DOHH2 (cell line): Measurements from ENCODE around the gene LAMC1.

Source experiments
- H3F3A ChIP-seq: fragments of 200-600 bp; sonication (generic), shearing (Covaris generic); 2 replicates; pipeline ENCODE4 v1.6.0; 2016; ENCODE audit warnings: antibody characterized with exemption, mild to moderate bottlenecking; ENCODE audit not compliant: control insufficient read depth, insufficient read depth
- H3K27ac ChIP-seq: fragments of 200-600 bp; sonication (generic); 2 replicates; pipeline ENCODE4 v1.5.1; 2014; ENCODE audit warnings: low read depth, mild to moderate bottlenecking, low read length, moderate library complexity
- H3K27me3 ChIP-seq: fragments of 200-600 bp; sonication (generic); 2 replicates; pipeline ENCODE4 v1.6.1; 2014; ENCODE audit warnings: mild to moderate bottlenecking, low read length, mixed read lengths; ENCODE audit not compliant: control insufficient read depth
- H3K36me3 ChIP-seq: fragments of 200-600 bp; sonication (generic); 2 replicates; pipeline ENCODE4 v1.6.1; 2014; ENCODE audit warnings: mild to moderate bottlenecking, low read length, moderate library complexity, mixed read lengths; ENCODE audit not compliant: control insufficient read depth
- H3K4me1 ChIP-seq: fragments of 200-600 bp; sonication (generic); 2 replicates; pipeline ENCODE4 v1.6.1; 2014; ENCODE audit warnings: mild to moderate bottlenecking, low read length, mixed read lengths; ENCODE audit not compliant: control insufficient read depth
- H3K4me2 ChIP-seq: fragments of 200-600 bp; sonication (generic); 2 replicates; pipeline ENCODE4 v1.6.0; 2014; ENCODE audit warnings: mild to moderate bottlenecking, low read length, moderate library complexity
- H3K4me3 ChIP-seq: fragments of 200-600 bp; sonication (generic); 2 replicates; pipeline ENCODE4 v1.5.1; 2014; ENCODE audit warnings: mild to moderate bottlenecking, low read length, mixed read lengths
- H3K79me2 ChIP-seq: fragments of 200-600 bp; sonication (generic); 2 replicates; pipeline ENCODE4 v1.6.1; 2014; ENCODE audit warnings: mild to moderate bottlenecking, low read length, mixed read lengths; ENCODE audit not compliant: control insufficient read depth
- H3K9me2 ChIP-seq: fragments of 200-600 bp; sonication (generic); replicated peaks from 2 replicates; pipeline ENCODE4 v1.6.1; 2014; ENCODE audit warnings: mild to moderate bottlenecking, low read length, mixed read lengths; ENCODE audit not compliant: control insufficient read depth
- H3K9me3 ChIP-seq: fragments of 200-600 bp; sonication (generic); 2 replicates; pipeline ENCODE4 v1.6.1; 2014; ENCODE audit warnings: antibody characterized with exemption, low read length, mixed read lengths; ENCODE audit not compliant: control insufficient read depth, insufficient read depth
- H4K20me1 ChIP-seq: fragments of 200-600 bp; sonication (generic); 2 replicates; pipeline ENCODE4 v1.6.0; 2014; ENCODE audit warnings: low read depth, mild to moderate bottlenecking, antibody characterized with exemption, low read length, moderate library complexity; ENCODE audit not compliant: control insufficient read depth, insufficient read depth
- EZH2phosphoT487 ChIP-seq: fragments of 200-600 bp; sonication (generic); IDR thresholded peaks from 2 replicates; pipeline ENCODE4 v1.6.1; 2017; ENCODE audit warnings: borderline replicate concordance, mild to moderate bottlenecking, antibody characterized with exemption, low read length, moderate library complexity, mixed read lengths
- TF ChIP-seq, protein P1 (sequence below): fragments of 200-600 bp; sonication (generic); IDR thresholded peaks from one replicate; pipeline ENCODE4 v1.5.1; 2014; ENCODE audit warnings: antibody characterized with exemption, mild to moderate bottlenecking, low read depth, low read length; ENCODE audit not compliant: poor library complexity, severe bottlenecking

Gene LAMC1

DNA sequence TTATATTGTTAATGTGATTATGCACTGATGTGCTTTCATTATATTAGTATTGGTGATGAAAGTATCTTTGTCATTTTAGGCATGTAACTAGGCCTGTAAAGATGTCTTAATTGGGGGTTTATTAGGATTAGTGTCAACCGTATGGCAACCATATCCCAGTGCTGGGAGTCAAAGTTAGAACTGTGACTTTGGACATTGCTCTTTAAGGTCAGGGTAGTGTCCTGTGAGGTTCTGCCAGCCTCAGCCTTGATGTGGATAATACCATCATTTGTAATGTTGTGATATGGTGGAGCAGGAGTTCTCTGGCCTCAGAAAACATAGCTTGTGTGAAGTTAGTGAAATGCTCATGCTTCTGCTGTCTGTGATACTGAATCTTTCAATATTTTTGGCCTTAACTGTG is 59.4 kb downstream of the LAMC1 start:
- Histone ChIP-seq H3K27me3 (no peaks in the 10 kb centered on the region), H3K4me3 (no peak overlapping the region), H3K4me2 (no peak overlapping the region), H3F3A (0 out of 2 replicates have a peak, but pooled peaks cover 3% of the 10 kb centered on the region), H3K36me3 (no peaks in the 10 kb centered on the region), H4K20me1 (no peaks in the 10 kb centered on the region), H3K9me3 (no peaks in the 10 kb centered on the region), H3K4me1 (peaks cover 12% of the 10 kb centered on the region), H3K9me2 (no peaks in the 10 kb centered on the region), H3K79me2 (peaks cover 10% of the 10 kb centered on the region; the same call in 1 of the 2 replicates), H3K27ac (no peak overlapping the region)
- TF ChIP-seq, protein P1, sequence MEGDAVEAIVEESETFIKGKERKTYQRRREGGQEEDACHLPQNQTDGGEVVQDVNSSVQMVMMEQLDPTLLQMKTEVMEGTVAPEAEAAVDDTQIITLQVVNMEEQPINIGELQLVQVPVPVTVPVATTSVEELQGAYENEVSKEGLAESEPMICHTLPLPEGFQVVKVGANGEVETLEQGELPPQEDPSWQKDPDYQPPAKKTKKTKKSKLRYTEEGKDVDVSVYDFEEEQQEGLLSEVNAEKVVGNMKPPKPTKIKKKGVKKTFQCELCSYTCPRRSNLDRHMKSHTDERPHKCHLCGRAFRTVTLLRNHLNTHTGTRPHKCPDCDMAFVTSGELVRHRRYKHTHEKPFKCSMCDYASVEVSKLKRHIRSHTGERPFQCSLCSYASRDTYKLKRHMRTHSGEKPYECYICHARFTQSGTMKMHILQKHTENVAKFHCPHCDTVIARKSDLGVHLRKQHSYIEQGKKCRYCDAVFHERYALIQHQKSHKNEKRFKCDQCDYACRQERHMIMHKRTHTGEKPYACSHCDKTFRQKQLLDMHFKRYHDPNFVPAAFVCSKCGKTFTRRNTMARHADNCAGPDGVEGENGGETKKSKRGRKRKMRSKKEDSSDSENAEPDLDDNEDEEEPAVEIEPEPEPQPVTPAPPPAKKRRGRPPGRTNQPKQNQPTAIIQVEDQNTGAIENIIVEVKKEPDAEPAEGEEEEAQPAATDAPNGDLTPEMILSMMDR = no peak
- TF ChIP-seq EZH2phosphoT487 = no peak

DNA sequence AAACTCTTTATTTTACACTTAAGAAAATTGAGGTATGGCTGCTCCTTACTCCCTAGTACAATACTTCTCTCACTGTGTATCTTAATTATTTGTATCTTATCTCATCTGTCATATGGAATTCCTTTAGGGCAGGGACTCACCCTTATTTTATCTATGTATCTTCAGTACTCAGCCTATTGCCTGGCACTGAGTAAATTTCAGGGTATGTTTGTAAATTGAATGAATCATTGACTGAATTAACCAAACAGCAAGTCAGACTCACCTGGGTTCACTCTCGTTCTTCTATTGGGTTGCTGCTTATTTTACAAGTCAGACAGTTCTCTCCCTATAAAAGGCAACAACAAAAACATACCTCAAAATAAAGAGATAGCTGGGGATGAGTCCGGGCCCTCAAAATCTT is 63.8 kb downstream of the LAMC1 start:
- peaks cover 31% of the 10 kb centered on the region for H3K4me1 ChIP-seq
- H3K27ac ChIP-seq = no peak overlapping the region
- TF ChIP-seq, protein P1 = no peak
- TF ChIP-seq EZH2phosphoT487 = no peak

DNA sequence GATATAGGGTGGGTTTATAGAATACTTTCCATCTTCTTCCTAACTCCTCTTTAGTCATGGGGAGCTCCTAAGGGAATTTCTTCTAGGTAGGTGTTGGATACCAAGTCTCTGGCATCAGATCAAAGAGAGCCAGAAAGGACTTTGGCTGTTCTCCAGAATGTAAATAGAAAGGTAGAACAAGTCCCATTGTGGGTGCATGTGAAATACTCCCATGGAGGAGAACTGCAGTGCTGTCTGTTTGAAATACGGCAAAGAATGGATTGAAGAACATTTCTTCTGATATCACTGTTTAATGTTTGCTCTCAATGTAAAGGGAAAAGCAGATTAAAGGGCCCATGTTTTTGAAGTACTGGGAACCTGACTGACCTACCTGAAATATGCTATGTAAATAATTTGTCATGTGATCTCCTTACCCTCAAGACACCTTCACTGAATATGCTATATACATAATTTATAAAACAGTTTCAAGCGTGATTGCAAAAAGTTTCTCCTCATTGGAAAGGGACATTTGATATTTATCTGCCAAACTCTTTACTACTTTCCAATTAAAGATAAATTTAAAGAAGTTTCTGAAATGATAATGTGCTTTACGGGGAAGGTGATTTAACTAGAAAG is 65.9 kb downstream of the LAMC1 start:
- Histone ChIP-seq H3K36me3 (no peaks in the 10 kb centered on the region), H3K4me1 (peaks cover 33% of the 10 kb centered on the region), H3K4me3 (no peak overlapping the region), H3K9me3 (no peaks in the 10 kb centered on the region), H3K79me2 (no peaks in the 10 kb centered on the region; the same call in 1 of the 2 replicates), H3K27me3 (no peaks in the 10 kb centered on the region), H3K4me2 (no peak overlapping the region), H3K9me2 (no peaks in the 10 kb centered on the region), H4K20me1 (no peaks in the 10 kb centered on the region), H3K27ac (no peak overlapping the region), H3F3A (0 out of 2 replicates have a peak, but pooled peaks cover 3% of the 10 kb centered on the region)
- no peak for TF ChIP-seq EZH2phosphoT487
- TF ChIP-seq, protein P1 = no peak

More for the DNA sequence above, 63.8 kb downstream of the LAMC1 start:
- Histone ChIP-seq H3K4me3 (no peak overlapping the region), H3K9me2 (no peaks in the 10 kb centered on the region), H3K36me3 (no peaks in the 10 kb centered on the region), H3K4me2 (no peak overlapping the region), H4K20me1 (no peaks in the 10 kb centered on the region), H3K27me3 (no peaks in the 10 kb centered on the region), H3K9me3 (no peaks in the 10 kb centered on the region), H3K79me2 (peaks cover 3% of the 10 kb centered on the region; the same call in 1 of the 2 replicates), H3F3A (0 out of 2 replicates have a peak, but pooled peaks cover 3% of the 10 kb centered on the region)
